HEK293 (cell line): Measurements from ENCODE around the gene ZNF764.

Source experiments
- CTCF ChIA-PET: fragments of 350-600 bp; formaldehyde crosslinking; extraction: SDS; loops from one replicate; lab custom pipeline; 2021; ENCODE audit warnings: antibody characterized with exemption; lab: Yijun Ruan, JAX
- POLR2A ChIA-PET: fragments of 300-600 bp; formaldehyde crosslinking; extraction: SDS; loops from one replicate; lab custom pipeline; 2020; ENCODE audit warnings: antibody characterized with exemption, inconsistent platforms; lab: Yijun Ruan, JAX
- H3K27ac ChIP-seq: fragments of 200-500 bp; sonication (Bioruptor generic); 2 replicates; pipeline ENCODE4 v1.5.1; 2014; ENCODE audit warnings: low read depth, low read length, control low read depth, inconsistent platforms; ENCODE audit errors: extremely low read depth
- H3K36me3 ChIP-seq, 2 experiments: fragments of 200-500 bp in 1 of 2; sonication (Bioruptor generic) in 1 of 2; 1 replicate in 1 of 2; 2 replicates in 1 of 2; pipeline ENCODE4 v1.5.1; 2014 to 2017; ENCODE audit warnings: inconsistent platforms in 2 of 2, low read length in 2 of 2; ENCODE audit not compliant: control insufficient read depth in 2 of 2, insufficient read depth in 1 of 2
- H3K4me1 ChIP-seq: fragments of 200-500 bp; sonication (Bioruptor generic); 2 replicates; pipeline ENCODE4 v1.5.1; 2014; ENCODE audit warnings: mild to moderate bottlenecking, low read length, inconsistent platforms; ENCODE audit not compliant: control insufficient read depth, insufficient read depth
- H3K4me3 ChIP-seq: 2 replicates; pipeline ENCODE4 v1.5.1; 2011; ENCODE audit warnings: low read depth, mild to moderate bottlenecking, control low read depth, low read length, moderate library complexity
- H3K9me3 ChIP-seq: fragments of 200-500 bp; sonication (Bioruptor generic); 2 replicates; pipeline ENCODE4 v1.5.1; 2014; ENCODE audit warnings: low read depth, low read length, inconsistent platforms; ENCODE audit not compliant: control insufficient read depth, insufficient read depth
- GLIS1 ChIP-seq: fragments of 450-650 bp; formaldehyde crosslinking; IDR thresholded peaks from 2 replicates; pipeline ENCODE4 v1.5.1; 2016; ENCODE audit warnings: missing biosample characterization, missing genetic modification characterization
- IKZF3 ChIP-seq: fragments of 450-650 bp; IDR thresholded peaks from 2 replicates; pipeline ENCODE4 v1.5.0; 2018; ENCODE audit warnings: missing biosample characterization, mild to moderate bottlenecking, missing genetic modification characterization, moderate library complexity
- MZF1 ChIP-seq: fragments of 450-650 bp; formaldehyde crosslinking; IDR thresholded peaks from 2 replicates; pipeline ENCODE4 v1.5.1; 2017; ENCODE audit warnings: missing biosample characterization, missing genetic modification characterization, borderline replicate concordance
- OVOL3 ChIP-seq: fragments of 450-650 bp; formaldehyde crosslinking; IDR thresholded peaks from 2 replicates; pipeline ENCODE4 v1.5.1; 2016; ENCODE audit warnings: missing biosample characterization, missing genetic modification characterization
- SALL2 ChIP-seq: fragments of 450-650 bp; formaldehyde crosslinking; IDR thresholded peaks from 2 replicates; pipeline ENCODE4 v1.5.0; 2017; ENCODE audit warnings: missing biosample characterization, mild to moderate bottlenecking, missing genetic modification characterization, borderline replicate concordance
- ZBTB20 ChIP-seq: fragments of 450-650 bp; formaldehyde crosslinking; IDR thresholded peaks from 2 replicates; pipeline ENCODE4 v1.5.1; 2016; ENCODE audit warnings: missing biosample characterization, missing genetic modification characterization
- ZIC2 ChIP-seq: fragments of 450-650 bp; formaldehyde crosslinking; IDR thresholded peaks from 2 replicates; pipeline ENCODE4 v1.5.1; 2016; ENCODE audit warnings: missing biosample characterization, missing genetic modification characterization
- ZNF138 ChIP-seq: fragments of 450-650 bp; formaldehyde crosslinking; IDR thresholded peaks from 2 replicates; pipeline ENCODE4 v1.5.1; 2016; ENCODE audit warnings: missing biosample characterization, missing genetic modification characterization, borderline replicate concordance
- ZNF169 ChIP-seq: fragments of 450-650 bp; formaldehyde crosslinking; IDR thresholded peaks from 2 replicates; pipeline ENCODE4 v1.5.1; 2016; ENCODE audit warnings: missing biosample characterization, missing genetic modification characterization
- ZNF350 ChIP-seq: fragments of 450-650 bp; formaldehyde crosslinking; IDR thresholded peaks from 2 replicates; pipeline ENCODE4 v1.5.0; 2017; ENCODE audit warnings: missing biosample characterization, mild to moderate bottlenecking, missing genetic modification characterization
- ZNF423 ChIP-seq: fragments of 450-650 bp; formaldehyde crosslinking; IDR thresholded peaks from 2 replicates; pipeline ENCODE4 v1.5.1; 2016; ENCODE audit warnings: missing biosample characterization, missing genetic modification characterization
- TF ChIP-seq, protein P1 (sequence below): fragments of 450-650 bp; formaldehyde crosslinking; IDR thresholded peaks from 2 replicates; pipeline ENCODE4 v1.5.1; 2016; ENCODE audit warnings: missing biosample characterization, missing genetic modification characterization, borderline replicate concordance

Gene ZNF764

DNA sequence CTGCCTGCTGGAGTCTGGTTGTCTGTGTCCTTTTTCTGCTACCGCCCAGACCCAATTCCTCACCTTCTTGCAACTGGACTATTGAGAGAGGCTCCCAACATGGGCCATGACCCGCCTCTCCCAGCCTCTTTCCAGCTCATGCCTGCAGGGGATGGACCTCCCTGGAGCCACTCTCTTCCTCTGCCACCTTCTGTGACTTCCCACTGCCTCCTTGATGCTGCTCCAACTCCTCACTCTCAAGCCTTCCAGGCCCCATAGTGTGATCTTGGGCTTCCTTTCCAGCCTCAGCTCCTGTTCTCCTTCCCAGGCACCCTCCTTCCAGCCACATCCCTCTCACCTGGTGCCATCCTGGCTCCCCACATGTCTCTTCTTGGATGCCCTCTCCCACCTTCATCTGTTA is 42.9 kb downstream of the ZNF764 start:
- H3K4me3 ChIP-seq: no peak overlapping the region
- ChIA-PET CTCF (no interaction called here), POLR2A (interaction anchor here (0.7 kb wide), 1 partner anchor 27 kb away, joined by 5 read pairs; no protein-coding TSS in a partner anchor)
- TF ChIP-seq ZNF138 (tag by site-specific recombination) (no peak), ZIC2 (peak; percentile 88), GLIS1 (tag by site-specific recombination) (peak; percentile 89)
- H3K27ac ChIP-seq: no peak overlapping the region
- no peaks in the 10 kb centered on the region for H3K36me3 ChIP-seq
- H3K4me1 ChIP-seq: no peaks in the 10 kb centered on the region
- H3K9me3 ChIP-seq: no peaks in the 10 kb centered on the region

DNA sequence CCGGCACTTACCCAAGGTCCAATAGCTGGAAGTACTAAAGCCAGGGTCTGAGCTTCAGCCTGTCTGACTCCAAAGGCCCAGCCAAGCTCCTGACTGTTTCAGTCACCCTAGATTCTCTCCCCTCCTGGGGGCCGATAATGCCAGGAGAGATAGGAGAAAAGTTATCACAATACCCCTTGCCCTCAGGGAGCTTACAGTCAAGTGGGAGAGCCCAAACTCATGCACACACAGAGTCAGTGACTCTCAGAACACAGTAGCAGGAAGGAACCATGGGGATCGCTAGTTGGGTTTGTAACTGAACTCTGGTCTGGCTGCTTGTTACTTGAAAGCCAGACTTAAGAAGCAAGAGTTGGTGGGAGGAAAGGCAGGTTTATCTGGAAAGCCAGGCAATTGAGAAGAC is 46.7 kb downstream of the ZNF764 start:
- ChIA-PET POLR2A (interaction anchor here (0.6 kb wide), 1 partner anchor 476 kb away, joined by 5 read pairs; no protein-coding TSS in a partner anchor), CTCF (interaction anchor here (0.6 to 1.8 kb wide), 2 partner anchors 81 to 398 kb away, joined by 3 to 7 read pairs; partner anchors contain the start of gene GDPD3)
- H3K9me3 ChIP-seq: no peaks in the 10 kb centered on the region
- H3K4me3 ChIP-seq: no peak overlapping the region
- TF ChIP-seq ZNF350 (tag by site-specific recombination): no peak
- H3K4me1 ChIP-seq: no peaks in the 10 kb centered on the region
- H3K36me3 ChIP-seq: no peaks in the 10 kb centered on the region
- H3K27ac ChIP-seq: no peak overlapping the region

DNA sequence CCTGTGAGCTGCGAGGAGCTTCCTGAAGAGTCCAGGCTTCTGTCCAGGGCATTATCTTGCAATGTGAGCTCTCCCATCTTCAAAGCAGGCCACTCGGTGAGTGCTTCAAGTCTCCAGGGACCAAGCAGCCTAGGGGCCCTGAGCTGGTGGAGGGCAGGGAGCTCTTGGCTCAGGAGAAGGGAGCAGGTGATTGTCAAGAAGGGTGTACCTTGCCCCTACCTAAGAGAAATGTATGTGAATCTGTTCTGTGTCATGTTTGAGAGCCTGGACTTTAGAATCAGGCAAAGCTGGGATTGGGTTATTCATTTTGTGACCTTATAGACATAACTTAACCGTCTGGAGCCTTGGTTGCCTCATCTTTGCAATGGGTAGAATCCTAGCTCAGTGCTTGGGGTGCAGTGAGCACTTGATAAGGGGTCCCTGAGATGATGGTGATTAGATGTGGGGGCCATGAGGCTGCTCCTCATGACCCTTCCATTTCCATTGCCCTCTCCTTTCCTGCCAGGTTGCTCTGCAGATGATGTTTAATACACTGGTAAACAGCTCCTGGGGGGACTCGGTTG is 47.7 kb downstream of the ZNF764 start:
- Histone ChIP-seq H3K4me1 (no peaks in the 10 kb centered on the region), H3K36me3 (no peaks in the 10 kb centered on the region), H3K4me3 (no peak overlapping the region), H3K27ac (no peak overlapping the region), H3K9me3 (no peaks in the 10 kb centered on the region)
- TF ChIP-seq ZNF423 (no peak), OVOL3 (no peak)
- CTCF ChIA-PET: interaction anchor here (1.8 kb wide), 1 partner anchor 80 kb away, joined by 7 read pairs; no protein-coding TSS in a partner anchor
- POLR2A ChIA-PET: no interaction called here

DNA sequence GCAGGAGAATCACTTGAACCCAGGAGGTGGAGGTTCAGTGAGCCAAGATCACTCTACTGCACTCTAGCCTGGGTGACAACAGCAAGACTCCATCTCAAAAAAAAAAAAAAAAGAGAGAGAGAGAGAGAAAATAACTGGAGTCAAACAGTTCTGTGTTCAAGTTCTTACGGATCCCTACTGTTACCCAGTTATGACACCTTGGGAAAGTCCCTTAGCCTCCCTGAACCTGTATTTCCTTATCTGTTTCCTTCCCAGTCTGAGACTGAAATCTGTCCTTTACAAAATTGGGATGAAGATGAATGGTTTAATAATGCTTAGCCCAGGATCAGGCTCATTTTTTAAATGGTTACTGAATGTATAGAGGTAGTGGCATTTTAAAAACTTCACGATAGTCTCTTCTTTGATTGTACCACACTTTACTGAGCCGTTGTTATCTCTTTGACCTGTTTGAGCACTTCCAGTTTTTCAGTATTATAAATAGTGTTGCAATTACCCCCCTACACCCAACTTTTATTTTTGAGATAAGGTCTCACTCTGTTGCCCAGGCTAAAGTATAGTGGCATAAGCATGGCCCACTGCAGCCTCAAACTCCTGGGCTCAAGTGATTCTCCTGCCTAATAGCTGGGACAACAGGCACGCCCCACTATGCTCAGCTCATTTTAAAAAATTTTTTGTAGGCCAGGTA is 49.0 kb downstream of the ZNF764 start:
- POLR2A ChIA-PET: interaction anchor here (0.6 to 0.9 kb wide), 3 partner anchors 10 to 120 kb away, joined by 3 to 4 read pairs (median 3); no protein-coding TSS in a partner anchor
- Histone ChIP-seq H3K4me3 (no peak overlapping the region), H3K36me3 (no peaks in the 10 kb centered on the region), H3K9me3 (no peaks in the 10 kb centered on the region), H3K27ac (no peak overlapping the region), H3K4me1 (no peaks in the 10 kb centered on the region)
- CTCF ChIA-PET: interaction anchor here (0.6 to 1.0 kb wide), 3 partner anchors 26 to 62 kb away, joined by 3 to 4 read pairs (median 4); partner anchors contain the start of gene ZNF747
- TF ChIP-seq SALL2 (no peak), MZF1 (no peak), IKZF3 (tag by site-specific recombination) (no peak), ZNF169 (no peak), ZBTB20 (tag by site-specific recombination) (no peak)
- TF ChIP-seq, protein P1, sequence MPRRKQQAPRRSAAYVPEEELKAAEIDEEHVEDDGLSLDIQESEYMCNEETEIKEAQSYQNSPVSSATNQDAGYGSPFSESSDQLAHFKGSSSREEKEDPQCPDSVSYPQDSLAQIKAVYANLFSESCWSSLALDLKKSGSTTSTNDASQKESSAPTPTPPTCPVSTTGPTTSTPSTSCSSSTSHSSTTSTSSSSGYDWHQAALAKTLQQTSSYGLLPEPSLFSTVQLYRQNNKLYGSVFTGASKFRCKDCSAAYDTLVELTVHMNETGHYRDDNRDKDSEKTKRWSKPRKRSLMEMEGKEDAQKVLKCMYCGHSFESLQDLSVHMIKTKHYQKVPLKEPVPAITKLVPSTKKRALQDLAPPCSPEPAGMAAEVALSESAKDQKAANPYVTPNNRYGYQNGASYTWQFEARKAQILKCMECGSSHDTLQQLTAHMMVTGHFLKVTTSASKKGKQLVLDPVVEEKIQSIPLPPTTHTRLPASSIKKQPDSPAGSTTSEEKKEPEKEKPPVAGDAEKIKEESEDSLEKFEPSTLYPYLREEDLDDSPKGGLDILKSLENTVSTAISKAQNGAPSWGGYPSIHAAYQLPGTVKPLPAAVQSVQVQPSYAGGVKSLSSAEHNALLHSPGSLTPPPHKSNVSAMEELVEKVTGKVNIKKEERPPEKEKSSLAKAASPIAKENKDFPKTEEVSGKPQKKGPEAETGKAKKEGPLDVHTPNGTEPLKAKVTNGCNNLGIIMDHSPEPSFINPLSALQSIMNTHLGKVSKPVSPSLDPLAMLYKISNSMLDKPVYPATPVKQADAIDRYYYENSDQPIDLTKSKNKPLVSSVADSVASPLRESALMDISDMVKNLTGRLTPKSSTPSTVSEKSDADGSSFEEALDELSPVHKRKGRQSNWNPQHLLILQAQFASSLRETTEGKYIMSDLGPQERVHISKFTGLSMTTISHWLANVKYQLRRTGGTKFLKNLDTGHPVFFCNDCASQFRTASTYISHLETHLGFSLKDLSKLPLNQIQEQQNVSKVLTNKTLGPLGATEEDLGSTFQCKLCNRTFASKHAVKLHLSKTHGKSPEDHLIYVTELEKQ: no peak
